SK-N-DZ (cell line): ENCODE data around the gene ANXA6.

Source experiments
- DNase-seq: peaks from one replicate; pipeline ENCODE4 v3.0.0-alpha.2; 2015; ENCODE audit warnings: low spot score

Gene ANXA6

GRCh38 chr5:151130922-151131891, 26.4 kb downstream of the ANXA6 start:
- no peak for DNase-seq

DNA sequence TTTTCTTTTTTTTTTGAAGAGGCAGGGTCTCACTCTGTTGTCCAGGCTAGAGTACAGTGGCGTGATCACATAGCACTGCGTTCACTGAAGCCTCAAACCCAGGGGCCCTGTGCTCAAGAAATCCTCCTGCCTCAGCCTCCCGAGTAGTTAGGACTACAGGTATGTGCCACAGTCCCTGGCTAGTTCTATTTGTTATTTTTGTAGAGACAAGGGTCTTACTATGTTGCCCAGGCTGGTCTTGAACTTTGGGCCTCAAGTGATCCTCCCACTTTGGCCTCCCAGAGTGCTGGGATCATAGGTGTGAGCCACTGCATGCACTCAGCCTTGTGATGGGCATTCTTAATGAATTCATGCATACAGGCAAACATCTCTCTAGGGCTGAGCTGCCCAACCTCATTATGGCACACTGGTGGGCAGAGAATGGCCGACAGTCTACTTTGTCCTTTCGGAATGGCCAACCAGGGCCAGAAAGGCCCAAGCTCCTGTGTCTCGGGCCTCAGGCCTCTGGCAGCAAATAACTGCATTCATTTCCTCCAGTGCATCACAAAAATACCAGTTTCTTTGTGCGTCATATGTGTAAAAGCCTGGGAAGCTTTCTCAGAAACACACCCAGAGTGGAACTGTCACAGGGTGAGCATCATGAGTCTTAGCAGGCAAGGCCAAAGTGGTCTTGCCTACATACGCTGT, 27.2 kb downstream of the ANXA6 start:
- DNase-seq, result no peak

DNA sequence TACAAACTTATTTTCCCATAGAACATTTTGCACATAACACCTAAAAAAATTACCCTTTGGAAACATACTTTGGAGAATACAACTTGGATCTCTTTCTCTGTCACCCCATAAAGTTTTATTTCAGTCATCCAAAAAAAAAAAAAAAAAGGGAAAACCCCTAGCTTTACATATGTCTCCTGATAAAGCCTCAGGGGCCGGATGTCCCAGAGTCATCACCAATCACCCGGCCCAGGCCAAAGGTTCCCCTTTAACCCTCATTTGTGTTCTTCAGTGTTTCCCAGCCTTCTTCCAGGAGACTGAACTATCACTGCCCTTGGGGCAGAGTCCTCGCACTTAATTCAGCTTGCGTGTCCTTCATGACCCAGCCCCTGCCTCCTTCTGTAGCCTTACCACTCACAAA, 28.8 kb downstream of the ANXA6 start:
- no peak for DNase-seq

DNA sequence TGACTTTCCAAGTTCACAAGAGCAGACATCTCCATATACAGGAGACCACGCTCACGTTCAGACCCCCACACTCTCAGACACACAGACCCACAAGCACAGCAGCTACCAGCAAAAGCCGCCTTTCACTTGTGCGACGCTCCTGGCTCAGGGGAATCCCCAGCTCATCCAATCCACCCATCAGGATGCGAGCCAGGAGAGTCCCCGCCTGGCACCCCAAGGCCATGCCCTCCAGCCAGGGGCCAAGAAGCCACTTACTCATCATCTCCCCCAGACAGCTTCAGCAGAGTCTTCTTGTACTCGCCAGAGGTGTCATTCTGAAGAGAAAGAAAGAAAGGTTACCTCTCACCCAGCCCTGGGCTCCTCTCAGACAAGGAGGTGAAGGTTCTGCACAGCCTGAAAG, 29.7 kb downstream of the ANXA6 start:
- DNase-seq, result no peak

GRCh38 chr5:151126199-151126645, 31.4 kb downstream of the ANXA6 start:
- DNase-seq, result peak; percentile 58

- DNase-seq, result no peak
These were observed 32.2 kb downstream of the ANXA6 start for GRCh38 chr5:151125421-151125820.

- DNase-seq, result no peak
These were observed 33.5 kb downstream of the ANXA6 start for GRCh38 chr5:151123897-151124751.

DNA sequence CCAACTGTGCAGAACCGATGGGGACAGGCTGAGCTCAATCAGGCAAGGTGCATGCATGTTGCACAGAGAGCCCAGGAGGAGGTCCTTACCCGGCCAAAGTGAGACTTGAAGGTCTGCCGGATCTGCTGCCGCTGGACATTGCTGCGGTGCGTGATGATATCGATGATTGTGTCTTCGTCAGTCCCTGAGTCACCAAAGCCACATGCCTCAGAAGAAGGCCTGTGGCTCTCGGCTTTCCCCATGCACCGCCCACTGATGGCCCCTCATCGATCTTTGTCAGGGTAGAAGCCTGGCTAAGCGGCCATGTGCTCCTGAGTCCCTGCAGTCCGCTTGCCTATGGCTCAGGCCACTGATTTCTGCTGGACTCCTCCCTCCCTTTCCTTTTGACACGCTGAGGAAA, 34.8 kb downstream of the ANXA6 start:
- DNase-seq, result no peak

DNA sequence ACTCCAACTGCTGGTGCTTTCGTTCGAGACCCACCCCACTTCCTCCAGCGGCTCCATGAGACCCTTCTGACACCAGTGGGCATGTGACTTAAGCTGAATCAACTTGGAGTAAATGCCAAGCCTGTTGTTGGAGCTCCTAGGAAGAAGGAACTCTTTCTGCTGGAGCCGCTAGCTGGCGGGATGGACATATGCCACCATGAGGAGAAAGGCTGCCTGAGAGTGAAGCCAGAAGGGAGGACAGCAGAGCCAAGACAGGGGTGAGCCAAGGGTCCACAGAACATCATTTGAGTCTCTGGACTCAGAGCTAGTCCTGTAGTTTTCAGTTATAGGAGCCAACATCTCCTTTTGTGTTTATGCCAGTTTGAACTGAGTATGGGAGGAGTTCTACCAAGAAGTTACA, 35.9 kb downstream of the ANXA6 start:
- DNase-seq, result no peak

DNA sequence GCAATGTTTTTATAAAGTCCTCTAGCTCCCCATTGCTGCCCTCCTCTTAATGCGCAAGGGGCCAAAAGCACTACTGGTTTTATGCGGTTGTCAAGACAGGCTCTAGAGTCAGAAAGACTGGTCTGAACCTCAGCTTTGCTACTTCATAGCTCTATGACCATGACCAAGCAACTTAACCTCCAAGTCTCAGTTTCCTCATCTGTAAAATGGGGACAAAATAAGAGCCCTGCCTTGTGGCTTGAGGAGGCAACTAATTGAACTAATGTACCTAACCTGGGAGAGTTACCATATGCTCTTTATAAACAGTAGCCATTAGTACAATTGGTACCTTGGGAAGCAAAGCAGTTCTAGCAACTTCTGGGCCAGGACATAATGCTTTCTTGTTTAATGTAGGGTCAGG, 36.5 kb downstream of the ANXA6 start:
- DNase-seq, result no peak

- DNase-seq, result no peak
These were observed 38.5 kb downstream of the ANXA6 start for GRCh38 chr5:151118913-151119575.

DNA sequence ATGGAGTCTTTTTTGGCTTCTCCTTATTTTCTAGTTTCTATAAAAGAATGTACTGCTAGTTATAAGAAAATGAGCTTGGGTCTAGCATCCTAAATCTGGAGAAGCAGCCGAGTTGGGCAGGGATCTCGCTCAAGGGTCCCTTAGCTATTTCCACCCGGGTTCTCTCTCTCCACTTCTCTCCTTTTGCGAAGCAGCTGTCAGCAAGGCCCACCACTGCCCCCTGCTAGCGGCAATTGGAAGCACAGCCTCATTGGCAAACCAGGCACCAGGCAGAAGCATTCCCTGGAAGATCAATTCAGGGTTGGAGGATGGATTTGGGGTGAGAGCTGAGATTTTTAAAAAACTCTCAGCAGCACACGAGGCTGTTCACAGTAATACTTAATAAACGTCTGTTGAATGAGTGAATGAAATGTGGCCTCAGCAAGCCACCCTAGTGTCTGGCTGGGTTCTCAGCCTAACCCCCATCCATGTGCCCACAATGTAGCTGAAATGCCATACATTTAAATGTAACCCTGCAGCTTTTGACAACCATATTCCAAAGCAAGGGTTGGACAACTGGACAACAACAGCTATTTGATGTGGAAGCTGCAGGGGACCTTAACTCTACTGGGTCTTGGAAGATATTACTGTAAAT, 42.2 kb downstream of the ANXA6 start:
- peak; percentile 53 for DNase-seq

- no peak for DNase-seq
These were observed 43.9 kb downstream of the ANXA6 start for GRCh38 chr5:151113651-151114050.

DNA sequence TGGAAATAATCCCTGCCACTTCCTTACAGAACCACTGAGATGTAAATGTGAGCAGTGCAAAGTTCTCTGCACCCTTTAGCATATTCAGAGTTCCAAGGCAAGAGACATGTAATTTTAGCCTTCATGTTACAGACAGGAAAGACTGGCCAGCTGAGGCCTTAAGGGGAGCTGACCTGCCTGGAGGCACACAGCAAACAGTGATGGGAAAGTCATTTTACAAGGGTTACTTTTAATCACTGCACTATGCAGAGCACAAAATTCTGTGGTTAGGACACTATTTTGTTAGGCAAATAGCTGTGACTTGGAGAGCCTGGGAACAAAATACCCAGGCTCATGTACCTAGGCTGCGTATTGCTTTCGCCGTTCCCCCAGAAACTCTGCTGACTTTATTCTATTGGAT, 46.6 kb downstream of the ANXA6 start:
- no peak for DNase-seq

GRCh38 chr5:151110122-151110681, 47.4 kb downstream of the ANXA6 start:
- no peak for DNase-seq

DNA sequence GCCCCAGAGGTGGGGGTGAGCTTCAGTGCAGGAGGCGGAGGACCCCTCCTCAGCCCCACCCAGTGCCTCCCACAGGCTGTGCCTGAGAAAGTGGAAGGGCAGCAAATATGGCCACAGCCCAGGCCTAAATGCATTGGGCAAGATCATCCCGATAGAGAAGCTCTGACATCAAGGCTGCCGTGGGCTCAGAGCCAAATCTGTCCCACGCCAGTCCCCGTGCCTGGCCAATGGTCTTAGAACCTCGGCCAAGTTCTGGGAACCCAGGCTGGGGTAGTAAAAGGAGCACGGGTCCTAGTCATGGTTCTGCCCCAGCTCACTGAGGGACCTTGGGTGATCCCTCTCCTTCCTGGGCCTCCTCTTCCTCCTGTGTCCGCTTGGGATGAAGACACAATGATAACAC, 49.0 kb downstream of the ANXA6 start:
- no peak for DNase-seq

DNA sequence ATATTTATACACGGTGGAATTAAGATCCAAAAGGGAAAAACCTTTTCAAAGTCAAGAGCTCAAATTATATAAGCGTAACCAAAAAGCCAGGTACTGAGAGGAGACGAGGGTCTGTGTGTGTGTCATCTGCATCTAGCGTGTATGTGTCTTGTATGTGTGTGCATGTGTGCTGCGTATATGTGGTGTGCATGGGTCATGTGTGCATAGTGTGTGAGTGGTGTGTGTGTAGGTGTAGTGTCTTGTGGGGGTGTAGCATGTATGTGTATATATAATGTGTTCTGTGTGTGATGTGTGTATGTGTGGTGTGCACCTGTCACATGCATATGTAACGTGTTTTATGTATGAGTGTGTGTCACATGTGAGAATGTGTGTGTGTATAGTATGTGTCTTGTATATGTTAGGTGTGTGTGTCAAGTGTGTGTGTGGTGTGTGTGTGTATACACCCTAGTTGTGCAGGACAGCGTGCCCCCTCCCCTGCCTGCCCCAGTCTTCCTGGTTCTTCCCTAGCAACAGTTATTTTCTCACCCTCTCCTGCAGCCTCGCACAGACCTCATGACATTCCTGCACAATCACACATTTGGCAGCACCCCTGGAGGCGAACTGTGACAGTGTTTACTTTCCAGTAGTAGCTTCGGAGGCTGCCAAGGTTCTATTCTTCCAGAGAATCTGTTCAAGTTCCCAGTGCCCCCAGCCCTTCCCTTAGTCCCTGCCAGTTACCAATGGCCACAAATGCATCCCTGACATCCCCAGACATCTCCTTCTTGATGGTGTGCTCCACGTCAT, 49.6 kb downstream of the ANXA6 start:
- DNase-seq, result no peak

DNA sequence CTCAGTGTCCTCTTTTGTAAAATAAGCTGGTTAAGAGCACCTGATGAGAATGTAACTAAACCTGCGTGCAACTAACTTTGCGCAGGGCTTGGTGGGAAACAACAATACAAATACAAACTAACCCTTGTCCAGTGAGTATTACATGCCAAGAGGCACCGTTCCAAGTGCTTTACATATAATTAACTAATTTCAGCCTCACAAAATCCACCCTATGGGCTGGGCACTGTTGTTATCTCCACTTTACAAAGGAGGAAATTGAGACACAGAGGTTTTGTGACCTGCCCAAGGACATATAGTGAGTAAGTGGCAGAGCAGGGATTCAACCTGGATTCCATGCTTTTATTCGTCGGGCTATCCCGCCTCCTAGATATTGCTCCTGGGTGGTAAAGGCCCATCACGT, 50.5 kb downstream of the ANXA6 start:
- no peak for DNase-seq

- DNase-seq, result no peak
These were observed 51.1 kb downstream of the ANXA6 start for GRCh38 chr5:151106509-151106908.

DNA sequence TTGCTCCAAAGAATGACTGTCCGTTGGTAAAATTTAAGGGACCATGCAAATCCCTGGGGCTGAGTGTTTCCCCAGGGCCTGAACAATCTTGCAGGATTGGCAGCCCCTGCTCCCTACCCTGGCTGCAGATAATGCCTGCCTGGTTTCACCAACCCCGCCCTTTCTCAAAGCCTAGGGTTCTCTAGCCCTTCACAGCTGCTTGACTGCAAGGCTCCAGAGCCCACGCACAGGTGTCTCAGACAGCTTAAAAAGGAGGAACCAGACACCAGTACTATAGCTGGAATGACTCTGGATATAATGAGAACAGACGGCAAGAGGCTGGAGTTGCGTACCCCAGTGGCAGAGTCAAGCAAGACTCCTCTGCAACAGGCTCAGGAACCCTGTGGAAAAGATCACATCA, 51.5 kb downstream of the ANXA6 start:
- DNase-seq, result no peak
